IMR-90 (cell line): ENCODE results near the gene TRIM32.

Source experiments
- CEBPB ChIP-seq: IDR thresholded peaks from 2 replicates; pipeline ENCODE4 v1.6.1; 2012; ENCODE audit warnings: low read depth, low read length, improper control_type of control experiment
- CTCF ChIP-seq: conservative IDR thresholded peaks from 2 replicates; pipeline ENCODE4 v1.5.1; 2012; ENCODE audit warnings: mild to moderate bottlenecking, low read depth, low read length, improper control_type of control experiment
- MAFK ChIP-seq: IDR thresholded peaks from 2 replicates; pipeline ENCODE4 v1.6.1; 2012; ENCODE audit warnings: low read depth, low read length, improper control_type of control experiment
- MXI1 ChIP-seq: IDR thresholded peaks from 2 replicates; pipeline ENCODE4 v1.6.1; 2012; ENCODE audit warnings: low read depth, mild to moderate bottlenecking, low read length, moderate library complexity, borderline replicate concordance
- NFE2L2 ChIP-seq: fragments of 150-350 bp; IDR thresholded peaks from 2 replicates; pipeline ENCODE4 v1.6.1; 2016; ENCODE audit warnings: low read depth, mild to moderate bottlenecking, low read length
- POLR2A ChIP-seq: IDR thresholded peaks from 2 replicates; pipeline ENCODE4 v1.6.1; 2012; ENCODE audit warnings: mild to moderate bottlenecking, low read depth, low read length
- RAD21 ChIP-seq: IDR thresholded peaks from 2 replicates; pipeline ENCODE4 v1.6.1; 2012; ENCODE audit warnings: low read length, improper control_type of control experiment
- RCOR1 ChIP-seq: IDR thresholded peaks from 2 replicates; pipeline ENCODE4 v1.6.1; 2012; ENCODE audit warnings: mild to moderate bottlenecking, low read length, improper control_type of control experiment; ENCODE audit not compliant: insufficient replicate concordance
- USF2 ChIP-seq: fragments of 150-350 bp; IDR thresholded peaks from 2 replicates; pipeline ENCODE4 v1.6.1; 2017; ENCODE audit warnings: mild to moderate bottlenecking, antibody characterized with exemption, low read length, low read depth
- TF ChIP-seq, protein P1 (sequence below): fragments of 150-350 bp; IDR thresholded peaks from 2 replicates; pipeline ENCODE4 v1.6.1; 2016; ENCODE audit warnings: low read depth, mild to moderate bottlenecking, low read length, moderate library complexity, borderline replicate concordance

DNA sequence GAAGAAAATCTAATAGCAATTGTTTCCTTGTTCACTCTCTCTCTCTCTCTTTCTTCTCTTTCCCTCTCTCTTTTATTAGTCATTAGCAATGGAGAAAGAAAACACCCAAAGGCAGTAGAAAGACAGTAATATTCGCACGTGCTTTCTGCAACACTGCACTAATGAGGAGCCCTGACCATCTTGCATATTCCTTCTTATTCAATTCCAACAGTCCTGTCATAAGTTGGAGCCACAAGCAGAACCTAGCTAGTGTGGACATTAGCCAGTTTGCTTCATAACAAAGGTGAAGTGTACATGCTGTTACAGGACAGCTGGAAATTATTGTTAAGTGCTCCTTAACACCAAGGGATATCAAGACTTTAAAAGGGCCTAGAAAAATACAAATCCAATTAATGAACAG lies 63.4 kb downstream of the TRIM32 start:
- TF ChIP-seq CEBPB (no peak), CTCF (no peak), NFE2L2 (no peak), MXI1 (no peak), RAD21 (no peak), POLR2A (no peak), USF2 (no peak), MAFK (no peak), RCOR1 (no peak)
- TF ChIP-seq, protein P1, sequence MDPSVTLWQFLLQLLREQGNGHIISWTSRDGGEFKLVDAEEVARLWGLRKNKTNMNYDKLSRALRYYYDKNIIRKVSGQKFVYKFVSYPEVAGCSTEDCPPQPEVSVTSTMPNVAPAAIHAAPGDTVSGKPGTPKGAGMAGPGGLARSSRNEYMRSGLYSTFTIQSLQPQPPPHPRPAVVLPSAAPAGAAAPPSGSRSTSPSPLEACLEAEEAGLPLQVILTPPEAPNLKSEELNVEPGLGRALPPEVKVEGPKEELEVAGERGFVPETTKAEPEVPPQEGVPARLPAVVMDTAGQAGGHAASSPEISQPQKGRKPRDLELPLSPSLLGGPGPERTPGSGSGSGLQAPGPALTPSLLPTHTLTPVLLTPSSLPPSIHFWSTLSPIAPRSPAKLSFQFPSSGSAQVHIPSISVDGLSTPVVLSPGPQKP, result no peak
